Ovary (tissue), 9 donors: ENCODE data around the gene EFCAB5. TPM values are rescaled to one million over a fixed set of nuclear protein-coding genes. Genes with fewer than 3 reads are reported as not detected.

Experiments
- DNase-seq, 5 donors: peaks; one replicate each; pipeline ENCODE4 v3.0.0-alpha.2; 2019 to 2020
- H3K27ac ChIP-seq, 2 donors: fragments of 200-600 bp; one replicate each; pipeline versions ENCODE4 v1.5.1 to v1.8.0; 2019 to 2022
- H3K27me3 ChIP-seq: fragments of 200-600 bp; one replicate; pipeline ENCODE4 v1.8.0; 2022
- H3K36me3 ChIP-seq: fragments of 200-600 bp; sonication (generic); one replicate; pipeline ENCODE4 v1.5.1; 2019
- H3K4me1 ChIP-seq: one replicate; pipeline ENCODE4 v1.8.1; 2013; ENCODE audit warnings: mild to moderate bottlenecking, moderate library complexity; ENCODE audit not compliant: insufficient read depth
- H3K4me3 ChIP-seq: fragments of 200-600 bp; sonication (generic); one replicate; pipeline ENCODE4 v1.5.1; 2017
- H3K9me3 ChIP-seq, 2 donors: fragments of 200-600 bp in 1 of 2; sonication (generic) in 1 of 2; one replicate each; pipeline versions ENCODE4 v1.5.1 to v1.8.1; 2013 to 2019; ENCODE audit warnings: mild to moderate bottlenecking in 1 of 2, moderate library complexity in 1 of 2
- EP300 ChIP-seq: sonication (generic); formaldehyde crosslinking; IDR thresholded peaks from one replicate; pipeline ENCODE4 v1.6.1; 2017; ENCODE audit warnings: antibody characterized with exemption
- POLR2A ChIP-seq: fragments of 450-650 bp; IDR thresholded peaks from one replicate; pipeline ENCODE4 v1.6.1; 2017; ENCODE audit warnings: antibody characterized with exemption, mild to moderate bottlenecking, moderate library complexity
- WGBS, 3 donors: extraction: QIAGEN DNeasy Blood & Tissue Kit in 1 of 3; methylation state at CpG; one replicate each; pipeline versions ENCODE4 v1.1.5 to v1.1.7; 2013 to 2017; 5-methylcytosine and 5-hydroxymethylcytosine counted together
- intact Hi-C, 4 donors: fragments of 100-400 bp; cut with DNase I; formaldehyde crosslinking; loops; one replicate each; pipeline versions ENCODE4 v1.11.0 to v1.15.1; 2022 to 2023
- polyA plus RNA-seq, 2 donors: library from polyadenylated mRNA; stranded (reverse); fragments of 200-250 nt in 1 of 2; fragments of 350-450 nt in 1 of 2; fragmentation: Illumina TruSeq in 1 of 2; extraction: RNeasy Lipid Tissue Mini Kit (QIAGEN cat#74804) in 1 of 2; gene quantifications; one replicate each; pipeline ENCODE4 v1.2.3, GENCODE V29; 2013 to 2014
- total RNA-seq, 7 donors: library from RNA; depleted of rRNA in 2 of 7; stranded (reverse); fragments of >200 nt in 2 of 7; fragmentation: NEBNext Ultra II Directional in 3 of 7; extraction: Animal tissue kit (Norgen Biotek cat#: 25700) in 3 of 7; gene quantifications; one replicate each; pipeline versions ENCODE4 v1.1.0 to v1.2.4, GENCODE V29; 2016 to 2023
- TF ChIP-seq, protein P1 (sequence below), 3 donors: fragments of 450-650 bp in 2 of 3; fragments of 200-600 bp in 1 of 3; IDR thresholded peaks; one replicate each; pipeline versions ENCODE4 v1.5.1 to v1.8.0; 2016 to 2022; ENCODE audit warnings: antibody characterized with exemption in 3 of 3, mild to moderate bottlenecking in 1 of 3
- donor health status: DM: no; HTN: no; CAD: no; lungs with moderate emphysema.
- donor health status: DM: no; HTN: no; CAD: no.
- donor health status: Bipolar disorder and iron deficiency.
- donor health status: DM: yes; HTN: yes; CAD: no.
- donor health status: DM: no; HTN: no; CAD: no.
- donor health status: DM: yes; HTN: yes; CAD: no.

Gene EFCAB5
- total and polyA plus RNA-seq, 9 donors, result 0.05 to 0.32 (median 0.12) TPM; not detected in 5

DNA sequence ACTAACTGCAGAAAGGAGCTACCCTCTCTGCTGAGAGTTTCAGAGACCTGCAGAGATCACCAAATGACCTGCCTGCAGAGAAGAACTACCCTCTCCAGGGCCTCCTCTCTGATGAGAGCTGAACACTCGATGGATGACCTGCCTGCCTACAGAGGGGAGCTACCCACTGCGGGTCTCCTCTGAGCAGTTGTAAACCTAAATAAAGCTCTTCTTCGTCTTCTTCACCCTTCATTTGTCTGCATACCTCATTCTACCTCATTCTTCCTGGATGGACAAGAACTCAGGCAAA is 35.6 kb upstream of the EFCAB5 start:
- Histone ChIP-seq H3K27me3 (no peaks in the 10 kb centered on the region), H3K4me3 (no peak overlapping the region), H3K4me1 (no peaks in the 10 kb centered on the region), H3K36me3 (no peaks in the 10 kb centered on the region), H3K9me3 (no peaks in the 10 kb centered on the region), H3K27ac (no peak overlapping the region)
- no peak for DNase-seq
- intact Hi-C loops, result no loop called here
- TF ChIP-seq POLR2A (no peak), EP300 (no peak)
- TF ChIP-seq, protein P1, sequence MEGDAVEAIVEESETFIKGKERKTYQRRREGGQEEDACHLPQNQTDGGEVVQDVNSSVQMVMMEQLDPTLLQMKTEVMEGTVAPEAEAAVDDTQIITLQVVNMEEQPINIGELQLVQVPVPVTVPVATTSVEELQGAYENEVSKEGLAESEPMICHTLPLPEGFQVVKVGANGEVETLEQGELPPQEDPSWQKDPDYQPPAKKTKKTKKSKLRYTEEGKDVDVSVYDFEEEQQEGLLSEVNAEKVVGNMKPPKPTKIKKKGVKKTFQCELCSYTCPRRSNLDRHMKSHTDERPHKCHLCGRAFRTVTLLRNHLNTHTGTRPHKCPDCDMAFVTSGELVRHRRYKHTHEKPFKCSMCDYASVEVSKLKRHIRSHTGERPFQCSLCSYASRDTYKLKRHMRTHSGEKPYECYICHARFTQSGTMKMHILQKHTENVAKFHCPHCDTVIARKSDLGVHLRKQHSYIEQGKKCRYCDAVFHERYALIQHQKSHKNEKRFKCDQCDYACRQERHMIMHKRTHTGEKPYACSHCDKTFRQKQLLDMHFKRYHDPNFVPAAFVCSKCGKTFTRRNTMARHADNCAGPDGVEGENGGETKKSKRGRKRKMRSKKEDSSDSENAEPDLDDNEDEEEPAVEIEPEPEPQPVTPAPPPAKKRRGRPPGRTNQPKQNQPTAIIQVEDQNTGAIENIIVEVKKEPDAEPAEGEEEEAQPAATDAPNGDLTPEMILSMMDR (IDR thresholded peaks at IDR 0.05), result no peak
- 94 to 99% (median 97%) methylated on average over 3 of the region's 3 CpGs for WGBS, 3 donors

DNA sequence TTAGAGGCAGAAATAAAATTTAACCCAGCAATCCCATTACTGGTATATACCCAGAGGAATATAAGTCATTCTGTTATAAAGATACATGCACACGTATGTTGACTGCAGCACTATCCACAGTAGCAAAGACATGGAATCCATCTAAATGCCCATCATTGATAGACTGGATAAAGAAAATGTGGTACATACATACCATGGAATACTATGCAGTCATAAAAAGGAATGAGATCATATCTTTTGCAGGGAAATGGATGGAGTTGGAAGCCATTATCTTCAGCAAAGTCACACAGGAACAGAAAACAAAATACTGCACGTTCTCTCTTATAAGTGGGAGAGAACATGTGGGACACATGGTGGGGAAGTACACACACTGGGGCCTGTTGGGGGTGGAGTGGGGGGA is 34.5 kb upstream of the EFCAB5 start:
- Histone ChIP-seq H3K27ac (no peak overlapping the region), H3K4me3 (no peak overlapping the region), H3K4me1 (no peaks in the 10 kb centered on the region), H3K36me3 (no peaks in the 10 kb centered on the region), H3K9me3 (no peaks in the 10 kb centered on the region), H3K27me3 (no peaks in the 10 kb centered on the region)
- intact Hi-C loops, result no loop called here
- DNase-seq, result no peak
- TF ChIP-seq, protein P1 (IDR thresholded peaks at IDR 0.05), result no peak
- TF ChIP-seq EP300, result no peak
- no peak for TF ChIP-seq POLR2A
- 88 to 94% (median 89%) methylated on average over 2 of the region's 2 CpGs for WGBS, 3 donors

- intact Hi-C loops, result loop anchor here in 1 of 4 donors (5.0 kb wide), 1 partner anchor 53 kb away; no protein-coding TSS in a partner anchor
- 78% methylated on average over 6 of the region's 6 CpGs for WGBS, 3 donors
- no peak for DNase-seq
Measured at GRCh38 chr17:29909236-29910003, 32.0 kb upstream of the EFCAB5 start.

DNA sequence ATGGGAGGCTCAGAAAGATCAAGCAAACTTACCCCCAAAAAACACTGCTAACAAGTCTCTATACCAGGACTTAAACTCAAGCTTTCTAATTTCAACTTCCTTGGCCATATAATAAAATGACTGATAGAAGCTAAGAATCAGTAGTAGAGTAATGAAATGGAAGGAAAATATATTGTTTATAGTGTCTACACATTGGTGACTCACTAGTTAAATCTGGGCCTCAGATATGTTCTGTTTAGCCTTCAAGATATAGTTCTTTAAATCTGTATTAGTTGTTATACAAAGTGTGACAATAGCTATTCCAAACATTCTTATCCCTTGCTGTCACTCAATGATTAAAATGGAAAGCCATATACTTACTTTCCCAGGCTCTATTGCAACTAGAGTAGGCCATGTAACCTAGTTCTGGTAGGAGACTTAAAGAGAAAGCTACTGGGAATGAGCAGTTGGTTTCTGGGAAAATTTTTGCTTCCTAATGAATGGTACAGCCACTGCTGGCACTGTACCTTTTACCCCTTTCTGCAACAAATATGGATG is 29.7 kb upstream of the EFCAB5 start:
- no peaks in the 10 kb centered on the region for H3K36me3 ChIP-seq
- no peak overlapping the region for H3K27ac ChIP-seq
- no peak overlapping the region for H3K4me3 ChIP-seq
- TF ChIP-seq EP300, result no peak
- TF ChIP-seq, protein P1 (IDR thresholded peaks at IDR 0.05), result no peak
- TF ChIP-seq POLR2A, result no peak
- intact Hi-C loops, result loop anchor here in 1 of 4 donors (5.0 kb wide), 1 partner anchor 51 kb away; no protein-coding TSS in a partner anchor
- no peaks in the 10 kb centered on the region for H3K4me1 ChIP-seq
- H3K27me3 ChIP-seq, result no peaks in the 10 kb centered on the region
- H3K9me3 ChIP-seq, result no peaks in the 10 kb centered on the region
- DNase-seq, result no peak

More at GRCh38 chr17:29909236-29910003, 32.0 kb upstream of the EFCAB5 start:
- Histone ChIP-seq H3K9me3 (no peaks in the 10 kb centered on the region), H3K36me3 (no peaks in the 10 kb centered on the region), H3K4me1 (no peaks in the 10 kb centered on the region), H3K4me3 (no peak overlapping the region), H3K27me3 (no peaks in the 10 kb centered on the region), H3K27ac (no peak overlapping the region)
- TF ChIP-seq, protein P1 (IDR thresholded peaks at IDR 0.05), result no peak
- TF ChIP-seq POLR2A, result no peak
- no peak for TF ChIP-seq EP300
